GM21447 (cell line): ENCODE measurements around the gene MAP2K5.
A peak's percentile ranks its signal among the peaks of the same experiment; 100 is the strongest.

Source experiments
- ATAC-seq: cut with Tn5 transposase; IDR thresholded peaks from one replicate; pipeline ENCODE4 v1.9.1; 2021; ENCODE audit not compliant: unreplicated experiment

The MAP2K5 gene

DNA sequence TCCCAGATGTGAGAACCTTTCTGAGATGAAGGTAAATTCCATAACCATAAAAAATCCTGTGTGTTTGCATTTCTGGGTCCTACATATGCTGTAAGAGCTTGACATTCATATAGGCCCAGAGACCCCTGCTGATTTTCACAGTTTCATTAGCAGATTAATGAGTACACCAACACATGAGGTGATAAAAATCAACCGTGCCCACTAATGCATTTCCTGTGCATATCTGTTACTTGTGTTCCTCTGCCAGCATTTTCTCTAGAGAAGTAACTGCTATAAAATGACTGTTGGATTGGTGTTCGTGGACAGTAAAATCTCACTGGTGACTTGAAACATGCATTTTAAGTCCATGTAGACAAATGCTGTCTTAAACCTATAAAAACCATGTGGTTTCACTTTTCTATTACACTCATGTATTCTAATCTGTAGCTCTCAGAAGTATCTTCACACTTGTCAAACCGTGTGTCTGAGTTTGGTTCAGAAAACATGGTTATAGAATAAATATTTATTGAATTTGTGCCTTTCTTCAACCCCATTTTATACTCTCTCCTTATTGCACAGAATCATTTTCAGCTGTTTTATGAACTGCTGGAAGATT, 14.6 kb downstream of the MAP2K5 start:
- ATAC-seq, result no peak

DNA sequence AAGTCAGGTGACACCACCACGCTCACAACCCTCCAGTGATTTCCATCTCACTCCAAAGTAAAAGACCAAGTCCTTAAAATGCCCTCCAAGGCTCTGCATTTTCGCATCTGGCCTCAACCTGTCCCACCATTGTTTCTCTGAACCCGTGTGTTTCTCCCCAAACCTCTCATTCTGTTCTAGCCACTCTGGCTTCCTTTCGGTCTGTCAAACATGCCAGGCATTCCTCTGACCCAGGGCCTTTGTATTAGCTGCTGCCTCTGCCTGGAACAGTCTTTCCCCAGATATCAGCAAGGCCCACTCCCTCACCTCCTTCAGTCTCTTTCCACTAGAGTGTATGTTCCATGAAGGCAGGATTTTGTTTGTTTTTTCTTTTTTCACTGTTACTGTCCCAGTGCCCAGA, 16.0 kb downstream of the MAP2K5 start:
- ATAC-seq, result no peak

DNA sequence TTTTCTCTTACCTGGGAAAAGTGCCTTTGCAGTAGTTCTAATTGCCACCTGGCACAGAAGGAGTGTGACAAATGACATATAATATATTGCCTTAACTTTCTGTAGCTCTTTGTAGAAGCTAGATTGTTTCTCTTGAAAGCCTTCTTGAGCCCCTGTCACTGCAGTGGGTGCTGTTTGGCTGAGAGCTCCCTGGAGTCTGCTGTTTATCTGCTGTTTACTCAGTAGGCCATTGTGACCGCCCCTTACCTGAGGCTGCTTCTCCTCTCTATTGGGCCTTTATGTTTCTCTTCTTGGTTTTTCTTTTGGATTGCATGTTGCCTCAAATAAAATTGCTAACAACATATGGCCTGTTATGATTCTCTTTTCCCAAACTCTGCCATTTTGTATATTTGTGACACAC, 16.7 kb downstream of the MAP2K5 start:
- no peak for ATAC-seq

DNA sequence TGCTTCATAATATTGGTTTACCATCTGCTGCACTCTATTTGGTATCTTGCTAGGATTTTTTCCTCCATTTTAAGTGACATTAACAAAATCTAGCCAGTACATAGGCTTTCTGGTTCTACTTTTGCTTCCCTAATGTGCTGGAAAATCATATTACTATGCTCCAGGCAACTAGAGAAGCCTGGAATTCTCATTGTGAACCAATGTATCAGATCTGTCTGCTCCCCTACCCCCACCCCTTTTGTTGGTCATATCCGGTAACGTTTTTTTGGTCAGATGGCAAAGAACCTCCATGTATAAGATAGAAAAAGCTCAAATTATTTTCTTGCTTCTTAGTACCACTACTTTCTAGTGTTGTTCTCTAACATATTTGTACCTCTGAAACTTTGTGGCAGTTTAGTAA, 17.1 kb downstream of the MAP2K5 start:
- no peak for ATAC-seq

DNA sequence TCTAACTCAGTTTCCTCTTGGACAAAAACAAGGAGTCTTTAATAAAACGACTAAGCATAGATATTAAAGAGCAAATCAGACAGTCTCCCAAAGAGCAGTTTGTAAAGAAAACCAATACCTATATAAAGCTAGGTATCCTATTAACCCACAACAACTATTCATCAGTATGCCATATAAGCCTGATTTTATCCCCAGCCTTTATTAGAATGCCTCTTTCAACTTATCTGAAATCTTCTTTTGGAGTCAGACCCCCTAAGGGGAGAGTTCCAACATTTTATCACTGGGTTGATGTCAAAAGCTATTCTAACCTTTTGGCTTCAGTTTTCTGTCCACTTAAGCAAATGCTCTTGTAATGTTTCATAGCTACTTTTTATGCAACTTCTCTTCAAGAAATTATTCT, 17.8 kb downstream of the MAP2K5 start:
- no peak for ATAC-seq

DNA sequence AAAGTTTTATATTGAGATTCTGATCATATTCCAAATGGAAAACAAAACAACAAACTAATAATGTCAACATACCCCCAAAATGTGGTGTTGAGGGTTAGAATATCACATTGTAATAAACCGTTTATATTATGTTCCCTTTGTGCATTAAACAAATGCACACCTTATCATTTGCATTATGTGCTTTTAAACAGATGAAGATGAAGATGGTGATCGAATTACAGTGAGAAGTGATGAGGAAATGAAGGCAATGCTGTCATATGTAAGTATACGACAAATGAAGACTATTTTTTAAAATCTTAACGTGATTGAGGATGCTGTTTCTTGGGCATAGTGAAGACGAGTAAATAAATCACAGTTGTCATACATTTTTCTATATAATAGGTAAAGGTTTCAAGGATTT, 20.6 kb downstream of the MAP2K5 start:
- ATAC-seq, result no peak

DNA sequence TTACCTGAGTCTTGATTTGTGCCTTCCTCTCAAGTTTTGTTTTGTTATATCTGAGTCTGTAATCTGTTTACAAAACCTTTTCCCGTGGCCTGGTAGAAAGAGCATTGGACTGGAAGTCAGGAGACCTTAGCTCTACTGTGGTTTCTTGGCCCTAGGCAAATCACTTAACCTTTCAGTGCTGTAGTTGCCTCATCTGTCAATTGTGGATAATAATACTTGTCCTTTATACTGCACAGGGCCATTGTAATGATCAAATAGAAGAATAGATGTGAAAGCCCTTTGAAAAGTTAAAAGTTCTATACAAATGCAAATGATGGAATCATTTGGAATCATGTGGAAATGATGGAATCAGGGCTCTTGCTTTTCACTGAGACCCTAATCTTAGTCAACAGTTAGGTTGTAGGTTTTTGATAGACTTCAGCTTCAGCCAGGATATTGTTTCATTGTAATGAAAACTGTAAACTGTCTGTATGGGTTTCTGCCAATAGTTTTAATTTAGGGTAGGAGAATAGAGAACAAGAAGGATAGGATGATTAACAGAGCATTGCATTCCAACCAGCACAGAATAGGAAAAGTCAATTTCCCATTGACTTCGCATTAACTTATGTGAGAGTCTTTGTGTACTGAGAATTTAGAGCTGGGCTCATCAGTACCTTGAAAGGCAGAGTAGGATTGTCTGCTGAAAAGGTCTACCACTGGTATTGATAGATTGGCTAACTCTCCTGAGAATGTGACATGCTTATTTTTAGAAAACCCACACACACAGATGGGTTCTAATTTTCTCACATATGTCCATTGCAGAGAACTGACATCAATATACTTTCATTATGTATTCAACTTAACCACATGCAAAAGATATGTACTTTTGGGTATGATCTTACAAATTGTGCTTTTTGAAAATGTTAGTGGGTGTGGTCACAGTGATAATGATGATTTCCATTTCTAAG, 21.8 kb downstream of the MAP2K5 start:
- ATAC-seq, result peak; percentile 92

DNA sequence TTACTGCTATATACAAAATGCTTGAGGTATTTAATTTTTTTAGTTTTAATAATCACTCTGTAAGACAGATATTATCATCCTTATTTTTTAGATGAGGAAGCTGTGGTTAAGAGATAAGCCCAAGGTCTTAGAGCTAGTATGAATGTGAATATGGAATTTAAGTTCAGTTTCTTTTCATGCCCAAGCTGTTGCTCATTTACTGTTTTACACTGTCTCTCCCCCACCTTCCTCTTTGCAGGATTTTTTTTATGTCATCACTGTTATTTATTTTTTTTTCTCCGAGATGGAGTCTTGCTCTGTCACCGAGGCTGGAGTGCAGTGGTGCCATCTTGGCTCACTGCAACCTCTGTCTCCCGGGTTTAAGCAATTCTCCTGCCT, 22.5 kb downstream of the MAP2K5 start:
- ATAC-seq, result peak; percentile 23

DNA sequence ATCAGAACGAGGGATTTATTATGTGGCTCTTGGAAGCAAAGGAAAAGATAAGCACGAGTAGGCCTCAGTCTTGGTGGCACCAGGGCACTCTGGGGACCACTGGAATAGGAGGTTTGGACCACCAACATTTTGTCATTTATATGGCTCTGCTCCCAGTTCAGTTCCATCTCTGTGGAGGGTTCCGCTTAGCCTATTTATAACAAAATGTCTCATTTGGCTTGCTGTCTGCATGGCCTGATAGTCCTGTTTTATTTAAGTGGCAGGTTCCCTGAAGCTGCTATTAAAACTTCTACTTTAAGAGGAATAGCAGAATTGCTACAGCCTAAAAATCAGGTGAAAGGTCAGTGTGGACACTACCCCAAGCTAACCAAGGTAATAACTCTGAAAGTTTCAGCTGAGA, 27.2 kb downstream of the MAP2K5 start:
- no peak for ATAC-seq

DNA sequence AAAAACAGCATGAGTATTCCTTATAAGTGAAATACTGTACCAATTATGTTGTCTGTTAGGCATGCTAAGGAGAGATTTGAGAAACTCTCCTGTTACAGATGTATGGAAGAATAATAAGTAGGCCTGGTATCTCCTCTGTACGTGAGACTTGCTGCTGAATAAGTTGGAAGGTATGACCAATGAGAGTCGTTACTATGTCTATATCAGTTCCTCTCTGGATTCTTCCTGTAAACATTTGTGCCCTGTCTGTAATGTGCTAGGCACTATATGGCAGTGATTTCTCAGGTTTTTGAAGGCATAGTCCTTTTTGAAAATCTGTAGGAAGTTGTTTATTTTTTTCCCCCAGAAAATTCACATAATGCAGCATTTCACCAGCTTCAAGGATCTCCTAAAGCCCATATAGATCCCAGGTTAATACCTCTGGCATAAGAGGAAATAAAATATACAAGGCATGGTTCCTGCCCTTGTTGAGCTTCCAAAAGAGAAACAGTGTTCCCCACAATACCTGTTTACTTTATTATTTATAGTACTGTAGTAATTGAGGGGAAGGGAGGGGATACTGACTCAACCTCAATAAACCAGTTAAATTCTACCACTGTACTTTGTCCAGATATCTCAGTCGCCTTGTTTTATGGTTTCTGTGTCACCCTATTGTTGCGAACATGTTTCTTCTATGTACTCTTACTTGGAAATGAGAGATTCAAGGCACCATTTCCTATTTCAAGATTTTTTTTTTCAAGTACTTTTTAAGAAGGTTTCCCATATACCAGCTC, 28.6 kb downstream of the MAP2K5 start:
- no peak for ATAC-seq

DNA sequence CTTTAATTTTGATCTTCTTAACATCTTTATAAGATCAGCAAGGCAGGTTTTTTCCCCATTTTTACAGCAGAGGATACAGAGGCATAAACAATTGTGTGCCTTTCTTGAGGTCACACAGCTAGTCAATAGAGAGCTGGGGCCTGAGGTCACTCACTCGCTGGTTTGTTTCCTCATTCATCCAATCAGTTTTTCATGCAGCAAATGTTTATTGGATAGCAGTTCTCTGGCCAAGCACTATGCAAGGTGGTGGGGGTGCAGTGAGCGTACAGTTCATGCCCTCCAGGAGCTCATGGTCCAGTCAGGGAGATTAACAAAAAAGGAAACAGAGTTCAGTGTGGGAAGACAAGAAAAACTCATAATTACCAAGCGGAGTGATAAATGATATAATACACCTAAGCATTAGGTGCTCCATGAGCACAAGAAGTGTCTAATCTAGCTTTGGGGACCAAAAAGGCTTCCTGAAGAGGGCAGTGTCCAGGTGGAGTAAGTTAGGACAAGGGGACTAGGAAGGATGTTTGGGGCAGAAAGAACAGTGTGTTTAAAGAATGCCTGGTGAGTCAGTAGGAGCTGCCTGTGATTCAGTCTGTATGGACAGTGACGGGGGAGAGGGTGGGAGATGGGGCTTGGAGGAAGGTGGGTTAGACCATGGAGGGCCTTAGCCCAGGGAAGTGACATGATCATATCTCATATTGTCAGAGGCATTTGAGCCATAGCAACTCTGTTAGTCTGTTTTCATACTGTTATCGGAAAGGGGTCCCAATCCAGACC, 29.3 kb downstream of the MAP2K5 start:
- no peak for ATAC-seq

DNA sequence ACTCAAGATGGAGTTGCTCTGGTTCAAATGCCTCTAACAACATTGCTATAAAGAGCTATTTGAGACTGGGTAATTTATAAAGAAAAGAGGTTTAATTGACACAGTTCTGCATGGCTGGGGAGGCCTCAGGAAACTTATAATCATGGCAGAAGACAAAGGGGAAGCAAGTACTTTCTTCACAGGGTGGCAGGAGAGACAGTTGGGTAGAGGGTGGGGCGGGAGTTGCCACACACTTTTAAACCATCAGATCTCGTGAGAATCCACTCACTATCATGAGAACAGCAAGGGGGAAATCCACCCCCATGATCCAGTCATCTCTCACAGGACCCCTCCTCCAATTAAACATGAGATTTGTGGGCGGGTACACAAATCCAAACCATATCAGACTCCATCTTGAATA, 30.7 kb downstream of the MAP2K5 start:
- ATAC-seq, result no peak

DNA sequence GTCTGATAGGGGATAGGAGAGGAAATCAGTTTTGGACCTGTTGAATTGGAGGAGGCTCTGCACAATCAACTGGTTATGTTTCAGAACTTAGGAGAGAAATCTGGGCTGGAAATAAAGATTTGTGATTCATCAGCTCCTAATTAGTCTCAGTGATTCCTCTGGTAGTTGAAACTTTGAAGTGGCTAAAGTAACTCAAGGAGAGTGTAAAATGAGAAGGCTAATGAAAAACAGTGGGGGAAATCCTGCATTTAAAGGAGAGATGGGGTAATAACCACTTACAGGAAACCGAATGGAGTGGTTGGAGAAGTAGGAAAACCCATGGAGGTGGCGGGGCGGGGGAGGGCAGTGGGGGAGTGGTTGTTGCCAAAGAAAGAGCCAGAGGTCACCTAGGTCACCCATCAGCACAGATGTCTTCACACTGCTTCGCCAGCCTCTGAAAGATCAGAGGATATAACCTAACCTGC, 32.6 kb downstream of the MAP2K5 start:
- no peak for ATAC-seq

DNA sequence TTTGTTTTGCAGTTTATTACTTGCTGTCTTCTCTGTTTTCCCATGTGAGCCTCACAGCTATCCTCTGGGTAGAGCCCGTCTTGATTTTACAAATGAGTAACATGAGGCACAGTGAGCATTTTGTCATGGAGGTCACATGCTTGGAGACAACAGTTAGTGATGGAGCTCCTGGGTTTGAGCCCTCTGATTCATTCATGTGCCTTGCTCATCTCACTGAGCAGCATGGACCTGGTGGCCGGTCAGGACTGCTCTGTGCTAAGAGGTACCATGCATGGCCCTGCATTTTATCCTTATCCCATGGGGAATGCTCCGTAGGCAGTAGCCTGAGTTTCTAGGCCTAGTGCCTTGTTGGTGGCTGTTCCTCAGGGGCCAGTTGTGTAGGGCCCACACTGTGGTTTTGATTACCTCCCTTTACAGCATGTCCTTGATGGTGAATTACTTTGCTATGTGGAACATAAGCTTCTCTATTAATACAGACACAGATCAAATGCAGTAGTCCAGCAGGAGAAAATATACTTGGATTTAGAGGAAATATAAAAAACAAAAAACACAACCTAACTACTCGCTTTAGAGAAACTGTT, 35.6 kb downstream of the MAP2K5 start:
- no peak for ATAC-seq

DNA sequence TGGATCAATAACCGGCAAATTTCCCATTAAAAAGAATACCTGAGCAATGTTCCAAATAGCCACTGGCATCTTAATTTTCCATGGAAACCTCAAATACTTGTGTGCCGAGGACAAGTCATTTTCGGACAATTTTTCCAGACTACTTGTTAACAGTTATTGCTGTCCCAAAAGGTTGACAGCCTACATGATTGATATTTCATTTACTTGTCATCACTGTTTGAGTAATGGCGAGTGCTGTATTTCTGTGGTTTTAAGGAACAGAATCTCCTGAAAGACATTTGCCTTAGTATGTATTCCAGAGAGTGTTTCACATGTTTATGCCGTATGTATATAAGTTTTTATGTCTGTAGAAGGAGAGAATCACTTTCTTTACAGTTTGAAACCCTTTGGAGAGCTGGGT, 36.7 kb downstream of the MAP2K5 start:
- ATAC-seq, result no peak

DNA sequence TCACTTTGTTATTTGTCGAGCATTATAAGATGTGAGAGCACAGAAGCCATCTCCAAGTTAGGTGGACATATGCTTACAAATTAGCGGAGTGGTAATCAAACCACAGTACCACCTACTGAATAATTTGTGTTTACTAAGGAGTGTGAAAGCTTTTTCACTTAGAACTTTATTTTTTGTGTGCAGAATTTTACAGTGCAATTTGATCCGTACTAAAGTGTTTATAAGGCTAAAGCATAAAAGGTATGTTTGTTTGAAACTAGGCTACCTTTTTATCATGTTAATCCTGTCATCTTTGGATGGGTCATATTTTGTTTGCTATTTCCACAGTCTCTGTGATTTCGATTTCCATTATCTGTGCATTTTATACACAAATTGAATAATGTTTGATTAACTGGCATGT, 37.5 kb downstream of the MAP2K5 start:
- ATAC-seq, result no peak

DNA sequence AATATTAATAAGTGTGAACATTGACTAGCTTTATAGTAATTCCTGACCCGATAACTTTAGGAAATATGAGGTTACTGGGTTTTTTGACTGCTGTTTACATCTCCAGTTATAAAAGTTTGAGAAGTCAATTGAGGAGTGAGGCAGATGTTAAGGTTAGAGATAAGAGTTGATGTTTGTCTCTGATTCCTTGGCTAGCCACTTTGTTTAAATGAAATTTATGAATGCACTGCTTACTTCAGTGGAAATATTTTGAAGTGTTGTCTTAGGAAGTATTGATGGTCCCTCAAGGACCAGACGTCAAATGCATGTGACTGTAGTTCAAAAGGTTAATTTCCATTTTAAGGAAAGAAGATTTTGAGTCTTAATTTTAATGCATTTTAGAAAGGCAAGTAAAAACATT, 41.7 kb downstream of the MAP2K5 start:
- ATAC-seq, result no peak

DNA sequence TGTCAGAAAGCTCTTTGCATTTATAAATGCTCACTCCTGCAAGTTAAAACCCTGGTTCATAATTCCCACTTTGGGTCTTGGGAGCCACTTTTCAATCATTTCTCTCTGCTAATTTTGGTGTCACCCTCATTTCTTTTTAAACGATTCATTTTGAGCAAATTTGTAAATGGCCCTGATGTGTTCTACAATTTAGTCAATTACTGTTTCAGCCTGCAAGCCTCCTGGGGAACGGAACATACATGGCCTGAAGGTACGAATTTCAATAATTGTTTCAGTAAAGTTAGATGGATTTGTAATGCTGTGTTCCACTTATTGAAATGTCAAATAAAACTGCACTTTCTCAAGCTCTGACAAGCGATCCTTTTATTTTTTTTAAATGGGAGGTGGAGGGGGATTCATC, 43.2 kb downstream of the MAP2K5 start:
- no peak for ATAC-seq

DNA sequence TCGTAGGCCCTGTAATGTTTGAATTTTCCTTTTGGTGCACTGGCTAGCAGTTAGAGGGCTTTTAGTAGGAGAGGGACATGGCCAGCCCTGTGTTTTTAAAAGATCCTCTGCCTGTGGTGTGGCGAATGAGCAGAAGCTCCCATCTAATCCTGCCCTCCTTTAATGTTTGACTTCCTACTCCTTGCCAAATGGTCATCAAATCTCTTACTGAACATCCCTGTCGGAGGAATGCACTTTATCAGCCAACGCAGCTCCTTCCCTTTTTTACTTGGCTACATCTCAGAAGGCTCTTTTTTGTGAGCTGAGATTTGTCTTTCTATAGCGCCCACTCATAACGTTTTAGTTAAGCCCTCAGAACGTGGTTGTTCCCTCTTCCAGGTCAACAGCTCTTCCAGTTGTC, 44.8 kb downstream of the MAP2K5 start:
- ATAC-seq, result no peak

DNA sequence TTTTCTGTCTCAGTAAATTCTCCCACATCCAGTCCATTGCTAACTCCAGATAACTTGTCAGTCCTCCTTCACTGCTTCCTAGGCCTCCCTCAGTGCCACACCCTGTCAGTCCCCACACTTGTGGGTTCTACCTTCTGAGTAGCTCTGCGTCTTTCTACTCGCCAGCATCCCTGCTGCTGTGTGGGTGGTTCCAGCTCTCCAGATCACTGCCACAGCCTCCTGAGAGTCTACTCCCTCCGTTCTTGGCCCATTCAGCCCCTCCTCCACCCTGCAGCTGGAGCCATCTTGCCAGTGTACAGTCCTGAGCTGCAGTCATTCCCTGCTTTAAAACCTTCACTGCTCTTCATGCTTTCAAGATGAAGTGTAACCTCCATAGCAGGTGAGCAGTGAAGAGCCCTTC, 45.3 kb downstream of the MAP2K5 start:
- ATAC-seq, result no peak

DNA sequence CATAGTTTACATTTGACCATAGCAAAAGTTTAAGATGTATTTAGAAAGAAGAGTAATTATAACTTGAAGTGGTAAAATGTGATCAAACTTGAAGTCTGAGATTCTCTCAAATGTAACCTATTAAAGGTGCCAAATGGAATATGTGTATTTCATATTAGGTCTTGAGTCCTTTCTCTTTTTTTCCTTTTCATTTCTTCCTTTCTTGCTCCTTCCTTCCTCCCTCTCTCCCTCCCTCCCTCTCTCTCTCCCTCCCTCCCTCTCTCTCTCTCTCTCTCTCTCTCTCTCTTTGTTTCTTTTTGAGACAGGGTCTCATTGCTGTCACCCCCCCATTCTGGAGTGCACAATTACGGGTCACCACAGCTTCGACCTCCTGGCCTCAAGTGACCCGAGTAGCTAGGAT, 47.7 kb downstream of the MAP2K5 start:
- ATAC-seq, result no peak
